HepG2 (cell line): ENCODE results near the gene KIF22. TPM values are rescaled to one million over a fixed set of nuclear protein-coding genes. Genes with fewer than 3 reads are reported as not detected.

Source experiments
- BCLAF1 ChIP-seq: fragments of 450-650 bp; IDR thresholded peaks from 2 replicates; pipeline ENCODE4 v1.6.1; 2017; ENCODE audit warnings: mild to moderate bottlenecking
- MTA1 ChIP-seq: sonication (generic); formaldehyde crosslinking; IDR thresholded peaks from 2 replicates; pipeline ENCODE4 v1.4.0; 2020; ENCODE audit warnings: missing genetic modification reagents, mild to moderate bottlenecking, borderline replicate concordance
- NFAT5 ChIP-seq: sonication (generic); formaldehyde crosslinking; IDR thresholded peaks from 2 replicates; pipeline ENCODE4 v1.4.0; 2020; ENCODE audit warnings: missing genetic modification reagents
- NR1H2 ChIP-seq: sonication (generic); formaldehyde crosslinking; IDR thresholded peaks from 2 replicates; pipeline ENCODE4 v1.8.1; 2022; ENCODE audit warnings: low read depth, missing genetic modification reagents, borderline replicate concordance
- RARG ChIP-seq: sonication (generic); formaldehyde crosslinking; IDR thresholded peaks from 2 replicates; pipeline ENCODE4 v1.4.0; 2020; ENCODE audit warnings: low read depth, mild to moderate bottlenecking, missing genetic modification reagents
- RFX3 ChIP-seq: IDR thresholded peaks from 2 replicates; pipeline ENCODE4 v1.6.1; 2016; ENCODE audit warnings: missing biosample characterization, missing genetic modification reagents
- SNRNP70 ChIP-seq: fragments of 200-400 bp; formaldehyde crosslinking; IDR thresholded peaks from 2 replicates; pipeline ENCODE4 v1.6.1; 2017; ENCODE audit warnings: mild to moderate bottlenecking, low read depth, low read length, moderate library complexity
- THAP8 ChIP-seq: sonication (generic); formaldehyde crosslinking; IDR thresholded peaks from 2 replicates; pipeline ENCODE4 v1.5.1; 2020; ENCODE audit warnings: missing genetic modification reagents, mild to moderate bottlenecking, borderline replicate concordance
- ZBTB25 ChIP-seq: IDR thresholded peaks from 2 replicates; pipeline ENCODE4 v1.6.1; 2018; ENCODE audit warnings: missing genetic modification reagents
- ZBTB3 ChIP-seq: sonication (generic); formaldehyde crosslinking; IDR thresholded peaks from 2 replicates; pipeline ENCODE4 v1.4.0; 2020; ENCODE audit warnings: low read depth, mild to moderate bottlenecking, moderate library complexity, missing genetic modification reagents, borderline replicate concordance
- ZBTB34 ChIP-seq: sonication (generic); formaldehyde crosslinking; IDR thresholded peaks from 2 replicates; pipeline ENCODE4 v1.8.0; 2022; ENCODE audit warnings: mild to moderate bottlenecking, missing genetic modification reagents
- ZNF205 ChIP-seq: IDR thresholded peaks from 2 replicates; pipeline ENCODE4 v1.6.1; 2018; ENCODE audit warnings: missing biosample characterization, missing genetic modification reagents
- ZNF333 ChIP-seq: sonication (generic); formaldehyde crosslinking; IDR thresholded peaks from 2 replicates; pipeline ENCODE4 v1.4.0; 2020; ENCODE audit warnings: mild to moderate bottlenecking, missing genetic modification reagents, borderline replicate concordance
- ZNF441 ChIP-seq: sonication (generic); formaldehyde crosslinking; IDR thresholded peaks from 2 replicates; pipeline ENCODE4 v1.7.0; 2021; ENCODE audit warnings: missing genetic modification reagents, borderline replicate concordance
- ZNF556 ChIP-seq: sonication (generic); formaldehyde crosslinking; IDR thresholded peaks from 2 replicates; pipeline ENCODE4 v1.4.0; 2020; ENCODE audit warnings: mild to moderate bottlenecking, missing genetic modification reagents, borderline replicate concordance
- ZNF605 ChIP-seq: sonication (generic); formaldehyde crosslinking; IDR thresholded peaks from 2 replicates; pipeline ENCODE4 v1.8.0; 2022; ENCODE audit warnings: mild to moderate bottlenecking, missing genetic modification reagents
- ZNF615 ChIP-seq: sonication (generic); formaldehyde crosslinking; IDR thresholded peaks from 2 replicates; pipeline ENCODE4 v1.5.0; 2020; ENCODE audit warnings: mild to moderate bottlenecking, missing genetic modification reagents, borderline replicate concordance
- polyA plus RNA-seq, 8 experiments: library from polyadenylated mRNA; depleted of rRNA in 3 of 8; stranded (reverse) in 7 of 8; unstranded in 1 of 8; fragments of >200 nt; fragmentation: Illumina TruSeq in 4 of 8; extraction: Trizol in 4 of 8; gene quantifications; 2 replicates each; pipeline versions ENCODE4 v1.2.1 to v1.2.3, GENCODE V29; 2011 to 2016; ENCODE audit warnings: low read depth in 4 of 8, missing spikeins in 1 of 8, mixed read lengths in 1 of 8; ENCODE audit not compliant: insufficient read depth in 1 of 8
- total RNA-seq, 5 experiments: library from RNA; depleted of rRNA; stranded (reverse); fragments of >200 nt; fragmentation: Illumina TruSeq; extraction: Trizol; gene quantifications; 2 replicates each; pipeline ENCODE4 v1.2.3, GENCODE V29; 2016; ENCODE audit warnings: low read depth in 1 of 5

KIF22 gene
- total and polyA plus RNA-seq, 2 of the 13 experiments (the other 11 are each of a cell fraction or from before 2014, with no cell fraction given) = 95.8 to 118 TPM

GRCh38 chr16:29848420-29849297, 58.1 kb downstream of the KIF22 start (continued):
- TF ChIP-seq NR1H2 (no peak), ZBTB3 (CRISPR knock-in tag) (no peak), SNRNP70 (no peak), BCLAF1 (no peak), ZNF605 (0 out of 2 replicates have a peak, but pooled peaks have one; percentile 53), ZNF205 (CRISPR knock-in tag) (no peak), ZNF556 (CRISPR knock-in tag) (no peak), MTA1 (CRISPR knock-in tag) (peak; percentile 62; the same call in 1 of the 2 replicates), ZBTB25 (CRISPR knock-in tag) (peak; percentile 61; the same call in 1 of the 2 replicates), RFX3 (CRISPR knock-in tag) (no peak), THAP8 (no peak), ZBTB34 (no peak), ZNF615 (no peak), RARG (no peak), ZNF333 (no peak), ZNF441 (CRISPR knock-in tag) (no peak), NFAT5 (no peak)
